HG03103 (cell line): ENCODE measurements around the gene LAMA5.
"Not testable (repeated sequence)": the region's sequence is repeated elsewhere in the genome, so short reads cannot be mapped to it uniquely, and the experiment has no call there.

ENCODE experiments used
- ATAC-seq: cut with Tn5 transposase; IDR thresholded peaks from one replicate; pipeline ENCODE4 v1.9.1; 2021; ENCODE audit warnings: low read depth; ENCODE audit not compliant: unreplicated experiment

The LAMA5 gene

DNA sequence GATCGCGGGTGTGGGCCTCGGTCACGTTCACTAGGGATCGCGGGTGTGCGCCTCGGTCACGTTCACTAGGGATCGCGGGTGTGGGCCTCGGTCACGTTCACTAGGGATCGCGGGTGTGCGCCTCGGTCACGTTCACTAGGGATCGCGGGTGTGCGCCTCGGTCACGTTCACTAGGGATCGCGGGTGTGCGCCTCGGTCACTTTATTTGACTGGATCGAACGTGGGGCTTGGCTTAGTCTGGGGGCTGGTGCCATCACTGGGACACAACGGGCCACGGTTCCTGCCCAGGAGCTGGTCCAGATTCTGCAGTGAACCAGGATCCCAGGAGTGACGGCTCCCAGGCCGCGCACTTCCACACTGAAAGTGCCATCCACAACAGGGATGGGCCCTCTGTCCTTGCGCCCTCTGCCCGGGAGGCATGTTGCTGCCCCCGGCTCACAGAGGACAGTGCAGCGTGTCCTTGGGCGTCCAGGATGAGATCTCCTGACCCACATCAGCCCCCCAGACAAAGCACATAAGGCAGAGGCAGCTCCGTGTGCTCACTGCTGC is 6.6 kb upstream of the LAMA5 start:
- ATAC-seq = not testable (repeated sequence)

DNA sequence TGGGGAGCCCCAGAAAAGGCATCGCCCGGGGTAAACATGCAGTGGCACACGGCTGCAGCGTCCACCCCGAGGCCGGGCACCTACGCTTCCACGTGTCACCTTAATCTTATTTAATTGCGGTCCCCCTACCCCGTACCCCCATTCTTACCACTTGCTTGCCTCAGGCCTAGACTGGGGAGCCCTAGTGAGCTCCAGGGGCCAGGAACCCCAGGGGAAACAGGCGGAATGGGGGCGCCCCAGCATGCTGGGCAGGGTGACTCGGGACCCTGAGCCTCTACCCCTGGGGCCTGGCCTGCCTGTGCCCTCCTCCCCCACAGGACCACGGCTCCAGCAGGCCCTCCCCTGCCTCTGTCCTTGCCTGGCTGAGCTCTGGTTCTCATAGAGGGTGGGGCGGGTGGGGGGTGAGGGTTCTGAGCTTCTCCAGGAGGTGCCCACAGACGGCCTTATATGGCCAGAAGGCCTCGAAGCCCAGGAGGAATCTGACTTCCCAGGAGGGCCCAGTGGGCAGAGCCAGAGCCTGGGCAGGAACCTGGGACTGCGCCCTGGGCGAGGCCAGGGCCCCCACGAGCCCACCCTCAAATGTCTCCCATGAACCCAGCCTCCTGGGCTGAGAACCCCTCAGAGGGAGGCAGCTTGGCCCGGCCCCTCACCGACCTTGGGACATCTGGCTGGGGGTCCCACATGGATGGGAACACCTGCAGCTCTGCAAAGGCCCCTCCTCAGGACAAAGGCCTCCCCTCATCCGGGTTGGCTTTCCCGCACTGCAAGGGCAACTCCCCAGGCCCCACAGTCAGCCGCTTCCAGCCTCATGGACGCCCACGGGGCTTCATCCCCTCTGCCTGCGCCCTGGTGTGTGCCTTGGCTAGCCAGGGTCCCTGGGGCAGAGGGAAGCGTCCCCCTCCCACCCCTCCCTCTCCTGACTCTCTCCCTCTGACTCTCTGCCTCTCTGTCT is 5.2 kb upstream of the LAMA5 start:
- no peak for ATAC-seq

- no peak for ATAC-seq
Observed at GRCh38 chr20:62371588-62372041, 4.5 kb upstream of the LAMA5 start.

- no peak for ATAC-seq
Observed at GRCh38 chr20:62370807-62371587, 3.9 kb upstream of the LAMA5 start.

DNA sequence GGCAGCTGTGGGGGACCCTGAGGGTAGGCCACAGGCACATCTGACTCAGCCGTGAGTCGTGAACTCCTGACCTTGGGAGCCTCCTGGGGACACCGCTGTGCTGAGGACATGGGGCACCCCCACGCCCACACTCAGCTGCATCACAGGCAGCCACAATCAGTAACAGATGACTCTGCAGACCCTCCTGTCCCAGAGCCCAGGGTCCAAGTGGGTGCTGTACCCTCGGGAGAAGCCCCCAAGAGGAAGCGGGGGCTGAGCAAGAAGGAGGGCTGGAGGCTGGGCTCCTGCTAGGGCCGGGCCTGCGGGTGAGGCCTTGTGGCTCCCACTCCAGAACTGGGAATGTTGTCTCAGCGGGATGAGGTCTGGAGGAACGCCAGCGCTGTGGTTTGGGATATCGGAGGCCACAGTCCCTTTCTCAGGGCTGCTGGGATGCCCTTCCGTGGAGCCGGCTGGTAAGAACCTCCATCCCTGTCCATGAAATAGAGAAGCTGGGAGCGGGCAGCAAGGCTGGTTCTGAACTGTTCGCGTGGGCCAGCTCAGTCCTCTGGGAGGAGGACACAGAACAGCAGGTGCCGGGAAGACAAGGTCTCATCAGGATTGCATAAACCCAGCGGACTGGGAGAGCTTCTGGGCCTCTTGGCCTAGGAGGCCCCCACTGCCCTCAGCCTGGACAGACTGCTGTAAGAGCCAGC is 3.1 kb upstream of the LAMA5 start:
- ATAC-seq = no peak

- ATAC-seq = no peak
Observed at GRCh38 chr20:62369815-62370114, 2.7 kb upstream of the LAMA5 start.

- ATAC-seq = no peak
Observed at GRCh38 chr20:62368976-62369814, 2.1 kb upstream of the LAMA5 start.

DNA sequence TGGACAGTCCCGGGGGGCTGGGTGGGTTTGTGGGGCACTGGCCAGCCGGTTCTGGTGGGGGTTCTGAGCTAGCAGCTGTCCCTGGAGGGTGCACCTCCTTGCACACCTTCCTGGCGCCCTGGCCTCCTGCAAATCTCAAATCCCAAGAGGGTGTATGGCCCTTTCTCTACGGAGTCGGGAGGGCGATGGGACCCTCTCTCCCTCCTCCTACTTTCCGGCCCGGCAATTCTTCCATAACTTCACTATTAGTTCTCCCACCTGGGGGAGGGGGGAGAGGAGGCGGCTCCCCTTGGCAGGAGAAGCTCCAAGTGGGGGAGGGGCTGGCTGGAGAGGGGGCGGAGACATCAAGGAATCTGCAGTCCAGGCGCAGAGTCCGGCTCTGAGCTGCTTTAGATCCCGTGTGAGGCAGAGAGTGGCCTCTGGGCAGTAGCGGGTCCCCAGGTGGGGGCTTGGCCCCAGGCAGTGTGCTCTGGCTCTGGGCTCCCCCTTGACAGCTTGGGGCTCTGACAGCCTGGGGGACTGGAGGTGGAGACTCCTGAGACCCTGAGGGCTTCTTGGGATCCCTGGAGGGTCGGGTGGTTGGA is 1.4 kb upstream of the LAMA5 start:
- no peak for ATAC-seq

GRCh38 chr20:62367633-62368391 is 700 bp upstream of the LAMA5 start:
- ATAC-seq = no peak

DNA sequence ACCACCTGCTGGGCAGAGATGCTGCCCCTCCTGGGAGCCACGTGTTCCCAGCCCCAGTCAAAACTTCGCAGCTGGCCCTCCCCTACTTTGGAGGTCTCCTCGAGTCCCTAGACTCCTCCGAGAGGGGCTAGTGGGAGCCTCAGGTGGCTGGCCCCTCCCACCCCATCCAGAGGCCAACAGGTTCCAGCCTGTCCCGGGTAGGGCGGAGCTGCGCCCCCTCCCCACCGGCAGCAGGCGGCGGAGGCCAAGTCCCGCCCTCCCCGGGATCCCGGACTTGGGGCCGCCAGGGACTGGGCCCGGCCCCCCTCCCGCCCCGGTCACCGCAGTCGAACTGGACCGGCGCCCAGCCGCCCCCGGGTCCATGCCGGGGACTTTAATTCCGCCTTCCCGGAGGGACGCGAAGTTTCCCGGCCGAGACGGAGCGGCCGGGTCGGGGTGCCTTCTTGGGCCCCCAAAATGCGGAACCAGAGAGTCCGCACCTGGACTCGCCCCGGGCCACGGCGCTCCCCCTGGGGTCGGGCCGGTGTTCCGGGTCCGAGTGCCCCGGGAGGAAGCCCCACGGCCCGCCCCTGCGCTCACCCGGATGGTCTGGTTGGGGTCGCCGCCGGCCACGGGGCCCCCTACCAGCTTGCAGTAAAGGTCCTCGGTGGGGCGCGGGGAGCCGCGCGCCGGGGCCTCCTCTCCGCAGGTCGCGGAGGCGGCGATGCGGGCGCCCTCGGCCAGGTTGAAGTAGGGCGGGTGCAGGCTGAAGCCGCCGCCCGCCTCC is 559 bp downstream of the LAMA5 start:
- ATAC-seq = no peak

DNA sequence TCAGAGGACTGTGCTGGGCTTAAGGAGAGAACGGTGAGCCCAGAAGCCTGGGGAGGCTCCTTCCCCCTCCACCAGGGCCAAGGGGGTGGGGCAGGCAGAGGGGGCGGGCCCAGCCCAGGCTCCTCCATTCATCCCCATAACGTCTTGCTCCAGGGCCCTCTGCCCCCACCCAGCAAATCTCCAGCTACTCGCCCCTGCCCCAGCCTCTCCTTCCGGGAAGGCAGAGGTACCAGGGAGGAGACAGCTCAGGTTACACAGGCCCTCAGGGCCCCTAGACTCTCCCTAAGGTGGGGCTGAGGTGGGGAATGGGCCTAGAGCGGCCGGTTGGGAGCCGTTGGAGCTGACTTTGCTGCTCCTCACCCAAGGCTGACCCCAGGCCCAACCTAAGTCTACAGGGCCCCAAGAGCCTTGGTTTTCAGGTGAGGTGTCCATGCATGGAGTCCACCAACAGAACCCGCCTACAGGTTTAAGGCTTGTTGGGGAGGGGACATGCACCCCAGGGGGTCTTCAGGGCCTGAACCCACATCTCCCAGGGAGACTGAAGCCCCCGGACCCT is 1.2 kb downstream of the LAMA5 start:
- no peak for ATAC-seq

DNA sequence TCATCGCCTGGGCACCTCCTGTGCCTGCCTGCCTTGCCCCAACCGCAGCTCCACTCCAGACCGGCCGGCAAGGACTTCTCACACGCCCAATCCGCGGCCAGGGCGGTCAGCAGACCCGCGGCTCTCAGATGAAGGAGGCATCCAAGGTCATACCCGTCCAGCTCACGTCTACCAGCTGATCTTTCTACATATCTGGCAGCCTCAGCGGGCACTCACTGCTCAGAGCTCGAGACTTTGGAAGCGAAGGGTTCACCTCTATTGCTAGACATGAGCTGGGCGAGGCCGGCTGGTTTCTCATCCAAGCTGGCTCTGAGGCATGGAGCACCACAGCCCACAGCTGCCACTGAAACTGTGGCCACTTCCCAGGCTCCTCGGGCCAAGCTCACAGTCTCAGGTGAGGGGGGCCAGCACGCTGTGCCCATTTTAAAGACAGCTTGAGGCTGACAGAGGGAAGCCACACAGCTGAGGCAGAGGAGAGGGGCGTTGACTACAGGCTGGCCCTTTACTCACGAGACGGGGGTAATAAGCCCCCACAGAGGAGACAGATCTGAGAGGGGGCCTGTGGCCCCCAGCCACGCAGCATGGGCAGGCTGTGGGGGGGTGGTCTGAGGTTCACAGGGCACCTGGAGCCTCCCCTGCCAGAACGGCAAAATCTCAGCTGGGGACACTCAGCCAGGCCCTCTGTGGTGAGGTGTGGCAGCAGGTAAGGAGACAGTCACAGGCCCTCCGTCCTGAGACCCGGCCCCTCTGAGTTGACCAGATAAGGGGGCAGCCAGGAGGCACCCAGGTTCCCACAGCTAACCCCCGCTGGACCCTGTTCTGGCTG is 2.0 kb downstream of the LAMA5 start:
- no peak for ATAC-seq

DNA sequence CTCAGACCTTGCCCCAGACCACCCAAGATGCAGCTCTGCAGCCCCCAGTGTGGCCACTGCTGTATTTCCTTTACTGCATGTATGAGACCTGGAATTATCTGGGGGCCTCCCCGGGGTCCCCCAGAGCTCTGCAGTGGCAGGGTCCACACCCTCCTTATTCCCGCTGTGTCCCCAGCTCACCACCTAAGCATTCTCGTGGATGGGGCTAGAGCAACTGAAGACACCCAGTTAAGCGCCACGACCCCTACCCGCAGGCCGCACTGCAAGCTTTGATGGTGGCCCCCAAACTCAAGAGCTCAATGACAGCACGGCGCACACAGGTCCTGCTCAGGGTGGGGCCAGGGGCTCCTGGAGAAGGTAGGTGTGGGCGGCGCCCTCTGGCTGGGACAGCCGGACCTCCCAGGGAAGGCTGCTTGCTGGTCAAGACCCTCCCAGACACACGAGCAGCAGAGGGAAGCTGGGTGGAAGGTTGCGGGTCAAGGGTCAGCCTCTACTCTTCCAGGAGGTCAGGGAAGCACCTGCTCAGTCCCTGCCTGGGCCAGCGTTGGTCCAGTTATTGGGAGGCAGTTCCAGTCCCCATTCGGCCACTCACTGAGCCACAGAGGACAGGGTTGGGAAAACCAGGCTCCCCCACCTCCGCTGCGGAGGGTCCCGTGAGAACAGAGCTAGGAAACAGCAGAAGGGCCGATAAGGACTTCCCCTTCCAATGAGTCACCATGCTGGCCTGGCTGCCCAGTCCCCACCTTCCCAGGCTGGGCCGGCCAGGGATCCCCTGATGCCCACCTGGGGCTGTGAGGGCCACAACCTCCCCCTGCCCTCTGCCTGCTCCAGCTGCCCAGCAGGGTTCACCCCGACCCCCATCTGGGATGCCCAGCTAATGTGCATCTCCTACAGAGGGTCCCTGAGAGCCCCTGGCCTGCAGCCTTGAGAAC is 2.9 kb downstream of the LAMA5 start:
- no peak for ATAC-seq

GRCh38 chr20:62362991-62363919 is 3.9 kb downstream of the LAMA5 start:
- no peak for ATAC-seq

DNA sequence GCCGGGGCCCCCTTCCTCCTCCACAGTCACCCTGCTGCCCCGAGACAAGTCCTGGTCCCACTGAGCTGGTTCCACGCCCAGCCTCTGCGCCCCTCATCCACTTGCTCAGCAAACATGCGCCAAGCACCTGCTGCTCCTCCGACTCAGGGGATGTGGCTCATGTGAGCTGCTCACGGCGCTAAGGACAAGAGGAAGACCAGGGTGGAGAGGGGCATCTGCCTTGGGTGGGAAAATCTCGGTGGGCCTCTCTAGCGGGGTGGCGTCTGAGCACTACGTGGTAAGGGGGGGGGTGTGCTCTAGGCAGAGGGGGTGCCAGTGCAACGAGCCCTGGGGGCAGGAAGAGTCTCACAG is 4.5 kb downstream of the LAMA5 start:
- no peak for ATAC-seq
